HCT116 (cell line): ENCODE measurements around the gene PIK3CA. TPM values are rescaled to one million over a fixed set of nuclear protein-coding genes. Genes with fewer than 3 reads are reported as not detected.

Experiments
- ATAC-seq: fragments of 200-7000 bp; cut with Tn5 transposase; 2 replicates; pipeline ENCODE4 v1.9.1; 2020; ENCODE audit warnings: mild to moderate bottlenecking, moderate library complexity
- BruUV-seq: library from RNA; stranded (reverse); fragments of 400-500 nt; replicated peaks from 2 replicates; lab custom pipeline; 2021; lab: Mats Ljungman, UMichigan
- CTCF ChIA-PET: fragments of 300-600 bp; sonication (Branson Sonifier 250); formaldehyde crosslinking; loops from one replicate; lab custom pipeline; 2021; ENCODE audit warnings: antibody characterized with exemption; lab: Charles Lee
- POLR2A ChIA-PET: fragments of 300-600, 350-600 bp; sonication (Branson Sonifier 250); formaldehyde crosslinking; loops from one replicate; lab custom pipeline; 2021; ENCODE audit warnings: antibody characterized with exemption; lab: Charles Lee
- RAD21 ChIA-PET, 2 experiments: fragments of 300-600 bp; sonication (Branson Sonifier 250); formaldehyde crosslinking; loops; one replicate each; lab custom pipeline; 2023; ENCODE audit warnings: low total read pairs in 2 of 2; ENCODE audit not compliant: uncharacterized antibody in 2 of 2, unreplicated experiment in 2 of 2, low non-redundant PET in 1 of 2; lab: Charles Lee
- DNase-seq: peaks from one replicate; pipeline ENCODE4 v3.0.0-alpha.2; 2010; ENCODE audit warnings: low read depth, low spot score
- H2AFZ ChIP-seq: fragments of 200-600 bp; shearing (Covaris generic), sonication (generic); 2 replicates; pipeline ENCODE4 v1.6.1; 2017; ENCODE audit warnings: low read depth, mixed run types, mixed read lengths, antibody characterized with exemption, low read length; ENCODE audit not compliant: poor library complexity, severe bottlenecking
- H3K27ac ChIP-seq: 2 replicates; pipeline ENCODE4 v1.5.1; 2012; ENCODE audit warnings: low read depth, low read length
- H3K27me3 ChIP-seq: fragments of 200-600 bp; sonication (generic); 2 replicates; pipeline ENCODE4 v1.6.1; 2016; ENCODE audit warnings: mixed run types, low read length, mixed read lengths; ENCODE audit not compliant: insufficient read depth
- H3K36me3 ChIP-seq, 2 experiments: fragments of 200-500 bp in 1 of 2; fragments of 200-600 bp in 1 of 2; sonication (Bioruptor generic) in 1 of 2; sonication (generic) in 1 of 2; 2 replicates each; pipeline versions ENCODE4 v1.5.1 to v1.6.1; 2014 to 2016; ENCODE audit warnings: low read length in 2 of 2, inconsistent platforms in 1 of 2, mixed read lengths in 1 of 2, mixed run types in 1 of 2; ENCODE audit not compliant: insufficient read depth in 2 of 2, control insufficient read depth in 1 of 2
- H3K4me1 ChIP-seq, 2 experiments: fragments of 200-600 bp in 1 of 2; sonication (generic) in 1 of 2; 2 replicates each; pipeline versions ENCODE4 v1.5.1 to v1.6.1; 2012 to 2017; ENCODE audit warnings: low read length in 2 of 2, inconsistent platforms in 1 of 2, mild to moderate bottlenecking in 1 of 2, mixed read lengths in 1 of 2, mixed run types in 1 of 2, moderate library complexity in 1 of 2; ENCODE audit not compliant: insufficient read depth in 2 of 2, control insufficient read depth in 1 of 2
- H3K4me2 ChIP-seq: fragments of 200-600 bp; sonication (generic); 2 replicates; pipeline ENCODE4 v1.6.1; 2017; ENCODE audit warnings: mixed run types, low read length, mixed read lengths
- H3K4me3 ChIP-seq, 2 experiments: fragments of 200-600 bp in 1 of 2; sonication (generic) in 1 of 2; replicated peaks in 1 of 2; 2 replicates each; pipeline ENCODE4 v1.5.1; 2011 to 2016; ENCODE audit warnings: low read length in 2 of 2, control low read depth in 1 of 2, low read depth in 1 of 2, mild to moderate bottlenecking in 1 of 2, mixed read lengths in 1 of 2, mixed run types in 1 of 2
- H3K79me2 ChIP-seq: fragments of 200-600 bp; sonication (generic); 2 replicates; pipeline ENCODE4 v1.6.1; 2017; ENCODE audit warnings: mild to moderate bottlenecking, mixed run types, low read length, moderate library complexity, mixed read lengths; ENCODE audit not compliant: insufficient read depth
- H3K9ac ChIP-seq: fragments of 200-600 bp; sonication (generic); 2 replicates; pipeline ENCODE4 v1.6.1; 2016; ENCODE audit warnings: low read length, mixed read lengths
- H3K9me2 ChIP-seq: fragments of 200-600 bp; sonication (generic), shearing (Covaris generic); 2 replicates; pipeline ENCODE4 v1.6.1; 2017; ENCODE audit warnings: mixed run types, mild to moderate bottlenecking, moderate library complexity; ENCODE audit not compliant: insufficient read depth
- H3K9me3 ChIP-seq, 2 experiments: fragments of 200-500 bp in 1 of 2; fragments of 200-600 bp in 1 of 2; sonication (Bioruptor generic) in 1 of 2; sonication (generic) in 1 of 2; 2 replicates each; pipeline ENCODE4 v1.6.1; 2014 to 2017; ENCODE audit warnings: low read length in 2 of 2, mixed read lengths in 2 of 2, inconsistent platforms in 1 of 2, low read depth in 1 of 2, mild to moderate bottlenecking in 1 of 2, mixed run types in 1 of 2, moderate library complexity in 1 of 2; ENCODE audit not compliant: control insufficient read depth in 1 of 2, insufficient read depth in 1 of 2
- H4K20me1 ChIP-seq: fragments of 200-600 bp; sonication (generic), shearing (Covaris generic); 2 replicates; pipeline ENCODE4 v1.6.1; 2017; ENCODE audit warnings: mixed run types, mild to moderate bottlenecking, moderate library complexity; ENCODE audit not compliant: insufficient read depth
- ATF3 ChIP-seq: IDR thresholded peaks from 2 replicates; pipeline ENCODE4 v1.6.1; 2012
- CBX3 ChIP-seq: IDR thresholded peaks from 2 replicates; pipeline ENCODE4 v1.6.1; 2012; ENCODE audit warnings: low read depth
- CEBPB ChIP-seq: IDR thresholded peaks from 2 replicates; pipeline ENCODE4 v1.6.1; 2012; ENCODE audit warnings: low read depth
- CTCF ChIP-seq, 3 experiments: fragments of 200-600 bp in 1 of 3; sonication (generic) in 1 of 3; IDR thresholded peaks in 2 of 3; conservative IDR thresholded peaks in 1 of 3; 2 replicates each; pipeline ENCODE4 v1.5.1; 2012 to 2017; ENCODE audit warnings: low read depth in 2 of 3, low read length in 2 of 3, antibody characterized with exemption in 1 of 3, borderline replicate concordance in 1 of 3, control low read depth in 1 of 3, mild to moderate bottlenecking in 1 of 3, mixed read lengths in 1 of 3, mixed run types in 1 of 3, moderate library complexity in 1 of 3; ENCODE audit not compliant: insufficient read depth in 1 of 3
- EGR1 ChIP-seq: IDR thresholded peaks from 2 replicates; pipeline ENCODE4 v1.6.1; 2012; ENCODE audit warnings: low read depth
- ELF1 ChIP-seq: IDR thresholded peaks from 2 replicates; pipeline ENCODE4 v1.6.1; 2012; ENCODE audit warnings: low read depth, borderline replicate concordance
- EZH2 ChIP-seq: fragments of 200-600 bp; sonication (generic); IDR thresholded peaks from 2 replicates; pipeline ENCODE4 v1.6.1; 2017; ENCODE audit warnings: antibody characterized with exemption, mixed run types
- EZH2phosphoT487 ChIP-seq: fragments of 200-600 bp; IDR thresholded peaks from 2 replicates; pipeline ENCODE4 v1.6.1; 2018; ENCODE audit warnings: antibody characterized with exemption, borderline replicate concordance
- MAX ChIP-seq: IDR thresholded peaks from 2 replicates; pipeline ENCODE4 v1.6.1; 2012
- POLR2A ChIP-seq: IDR thresholded peaks from 2 replicates; pipeline ENCODE4 v1.7.0; 2011; ENCODE audit warnings: borderline replicate concordance; ENCODE audit not compliant: insufficient read depth, insufficient read length; ENCODE audit errors: extremely low read depth
- POLR2AphosphoS5 ChIP-seq: IDR thresholded peaks from 2 replicates; pipeline ENCODE4 v1.6.1; 2011; ENCODE audit warnings: mild to moderate bottlenecking, low read depth, low read length, moderate library complexity
- RAD21 ChIP-seq: IDR thresholded peaks from 2 replicates; pipeline ENCODE4 v1.6.1; 2012; ENCODE audit warnings: low read depth, mild to moderate bottlenecking
- REST ChIP-seq: IDR thresholded peaks from 2 replicates; pipeline ENCODE4 v1.6.1; 2012; ENCODE audit warnings: low read depth
- SIN3A ChIP-seq: IDR thresholded peaks from 2 replicates; pipeline ENCODE4 v1.6.1; 2012; ENCODE audit warnings: low read depth
- TCF7L2 ChIP-seq: IDR thresholded peaks from 2 replicates; pipeline ENCODE4 v1.7.0; 2011; ENCODE audit warnings: borderline replicate concordance, inconsistent platforms; ENCODE audit not compliant: insufficient read depth, insufficient read length; ENCODE audit errors: extremely low read depth
- YY1 ChIP-seq: IDR thresholded peaks from 2 replicates; pipeline ENCODE4 v1.6.1; 2011; ENCODE audit warnings: low read length, low read depth, moderate library complexity, mild to moderate bottlenecking; ENCODE audit not compliant: insufficient replicate concordance; ENCODE audit errors: extremely low read depth
- ZNF274 ChIP-seq: fragments of 200-500 bp; sonication (Bioruptor generic); IDR thresholded peaks from 2 replicates; pipeline ENCODE4 v1.6.1; 2014; ENCODE audit warnings: mild to moderate bottlenecking, low read depth, low read length, inconsistent platforms
- intact Hi-C: fragments of 100-400 bp; cut with micrococcal nuclease; formaldehyde crosslinking; loops from 2 replicates; pipeline ENCODE4 v1.10.0; 2022
- total RNA-seq: library from RNA; stranded (reverse); gene quantifications from one replicate; pipeline ENCODE4 v1.2.1, GENCODE V29; 2021; ENCODE audit not compliant: unreplicated experiment

Gene PIK3CA
- total RNA-seq, 1 experiment from 2014 or later, result 17.9 TPM

GRCh38 chr3:179182902-179183301 is 34.7 kb downstream of the PIK3CA start:
- Histone ChIP-seq H3K79me2 (no peaks in the 10 kb centered on the region; the same call in 1 of the 2 replicates), H3K27ac (no peak overlapping the region), H3K9me2 (no peaks in the 10 kb centered on the region), H3K36me3 (no peaks in the 10 kb centered on the region), H3K27me3 (no peaks in the 10 kb centered on the region), H3K4me1 (no peaks in the 10 kb centered on the region), H3K9me3 (no peaks in the 10 kb centered on the region), H2AFZ (no peak overlapping the region), H3K4me3 (no peak overlapping the region), H3K9ac (no peak overlapping the region), H3K4me2 (no peak overlapping the region), H4K20me1 (no peaks in the 10 kb centered on the region)
- CTCF ChIA-PET, result no interaction called here
- intact Hi-C loops, result no loop called here
- RAD21 ChIA-PET, result no interaction called here
- no TSS peak for BruUV-seq
- TF ChIP-seq CEBPB (no peak), YY1 (no peak), SIN3A (no peak), POLR2AphosphoS5 (no peak), TCF7L2 (no peak), ELF1 (no peak), EZH2phosphoT487 (no peak)
- POLR2A ChIA-PET, result no interaction called here
- ATAC-seq (no peak), DNase-seq (no peak)

- BruUV-seq, result no TSS peak
- no peak for TF ChIP-seq EGR1
- TF ChIP-seq TCF7L2, result no peak
- no peak for TF ChIP-seq CTCF (IDR thresholded peaks at IDR 0.05 in 2 of 3, conservative IDR thresholded peaks at IDR 0.05 in 1 of 3; ENCODE audit: borderline replicate concordance in 1 of 3, insufficient read depth in 1 of 3, low read depth in 2 of 3, low read length in 2 of 3)
- no peak for TF ChIP-seq REST
- no peak for TF ChIP-seq EZH2
- TF ChIP-seq ATF3, result no peak
- TF ChIP-seq ELF1, result no peak
- no peak for TF ChIP-seq CBX3
- TF ChIP-seq ZNF274, result no peak
- no peak for TF ChIP-seq POLR2A
- TF ChIP-seq MAX, result no peak
- TF ChIP-seq RAD21, result no peak
Measured at GRCh38 chr3:179184826-179185225, 36.7 kb downstream of the PIK3CA start.

More at GRCh38 chr3:179184826-179185225, 36.7 kb downstream of the PIK3CA start:
- ATAC-seq, result no peak
- no peaks in the 10 kb centered on the region for H3K36me3 ChIP-seq
- H3K9me2 ChIP-seq, result no peaks in the 10 kb centered on the region
- H3K27ac ChIP-seq, result no peak overlapping the region
- no peaks in the 10 kb centered on the region for H3K9me3 ChIP-seq
- intact Hi-C loops, result no loop called here
- RAD21 ChIA-PET, result no interaction called here
- DNase-seq, result no peak
- no peaks in the 10 kb centered on the region for H3K27me3 ChIP-seq
- no peaks in the 10 kb centered on the region for H4K20me1 ChIP-seq
- no peak overlapping the region for H3K9ac ChIP-seq
- no peaks in the 10 kb centered on the region for H3K4me1 ChIP-seq
- H2AFZ ChIP-seq, result no peak overlapping the region
- POLR2A ChIA-PET, result no interaction called here
- no peaks in the 10 kb centered on the region for H3K79me2 ChIP-seq
- CTCF ChIA-PET, result no interaction called here
- no peak overlapping the region for H3K4me3 ChIP-seq
- no peak overlapping the region for H3K4me2 ChIP-seq
